Spinal cord (tissue), 10 donors: ENCODE results near the gene PDE1C. TPM values are rescaled to one million over a fixed set of nuclear protein-coding genes. Genes with fewer than 3 reads are reported as not detected.
"Not testable (repeated sequence)": the region's sequence is repeated elsewhere in the genome, so short reads cannot be mapped to it uniquely, and the experiment has no call there.

Experiments
- DNase-seq, 6 donors: peaks; one replicate each; pipeline versions ENCODE4 v3.0.0 to v3.0.0-alpha.2; 2013 to 2015; ENCODE audit warnings: low spot score in 6 of 6, low read depth in 4 of 6
- H3K27ac ChIP-seq: one replicate; pipeline ENCODE4 v1.5.1; 2013; ENCODE audit warnings: low read depth, low read length, control low read depth
- H3K27me3 ChIP-seq: one replicate; pipeline ENCODE4 v1.6.1; 2013; ENCODE audit warnings: low read length; ENCODE audit not compliant: control insufficient read depth, insufficient read depth
- H3K36me3 ChIP-seq: one replicate; pipeline ENCODE4 v1.6.1; 2013; ENCODE audit warnings: low read length; ENCODE audit not compliant: control insufficient read depth, insufficient read depth
- H3K4me1 ChIP-seq: one replicate; pipeline ENCODE4 v1.6.1; 2013; ENCODE audit warnings: low read length; ENCODE audit not compliant: control insufficient read depth, insufficient read depth
- H3K4me3 ChIP-seq: one replicate; pipeline ENCODE4 v1.5.1; 2013; ENCODE audit warnings: low read depth, low read length, control low read depth
- H3K9me3 ChIP-seq: one replicate; pipeline ENCODE4 v1.6.1; 2013; ENCODE audit warnings: low read length; ENCODE audit not compliant: control insufficient read depth, insufficient read depth
- WGBS: methylation state at CpG from one replicate; pipeline ENCODE4 v1.1.5; 2013; ENCODE audit warnings: missing lambda C conversion rate; ENCODE audit not compliant: insufficient coverage; 5-methylcytosine and 5-hydroxymethylcytosine counted together
- polyA plus RNA-seq, 2 donors: library from polyadenylated mRNA; unstranded; fragments of 120-200 nt; gene quantifications; one replicate each; pipeline ENCODE4 v1.2.1, GENCODE V29; 2013; ENCODE audit not compliant: insufficient read length in 2 of 2
- total RNA-seq, 2 donors: library from RNA; depleted of rRNA in 1 of 2; stranded (reverse); fragments of 120-200 nt in 1 of 2; fragments of >200 nt in 1 of 2; gene quantifications; one replicate each; pipeline versions ENCODE4 v1.2.3 to v1.2.4, GENCODE V29; 2013 to 2014
- donor health status: healthy.

The PDE1C gene
- total and polyA plus RNA-seq, 4 donors, result 10.6 to 24.0 (median 13.8) TPM

GRCh38 chr7:32020551-32021159 lies 49.6 kb downstream of the PDE1C start:
- 55% methylated on average over 2 of the region's 2 CpGs for WGBS
- Histone ChIP-seq H3K36me3 (no peaks in the 10 kb centered on the region), H3K27me3 (no peaks in the 10 kb centered on the region), H3K27ac (no peak overlapping the region), H3K4me1 (no peaks in the 10 kb centered on the region), H3K4me3 (no peak overlapping the region), H3K9me3 (no peaks in the 10 kb centered on the region)
- no peak for DNase-seq

- no peak for DNase-seq
- Histone ChIP-seq H3K4me1 (no peaks in the 10 kb centered on the region), H3K27ac (no peak overlapping the region), H3K36me3 (no peaks in the 10 kb centered on the region), H3K9me3 (no peaks in the 10 kb centered on the region), H3K4me3 (no peak overlapping the region), H3K27me3 (no peaks in the 10 kb centered on the region)
- 86% methylated on average over 1 of the region's 2 CpGs for WGBS
Observed at GRCh38 chr7:32018845-32019578, 51.2 kb downstream of the PDE1C start.

DNA sequence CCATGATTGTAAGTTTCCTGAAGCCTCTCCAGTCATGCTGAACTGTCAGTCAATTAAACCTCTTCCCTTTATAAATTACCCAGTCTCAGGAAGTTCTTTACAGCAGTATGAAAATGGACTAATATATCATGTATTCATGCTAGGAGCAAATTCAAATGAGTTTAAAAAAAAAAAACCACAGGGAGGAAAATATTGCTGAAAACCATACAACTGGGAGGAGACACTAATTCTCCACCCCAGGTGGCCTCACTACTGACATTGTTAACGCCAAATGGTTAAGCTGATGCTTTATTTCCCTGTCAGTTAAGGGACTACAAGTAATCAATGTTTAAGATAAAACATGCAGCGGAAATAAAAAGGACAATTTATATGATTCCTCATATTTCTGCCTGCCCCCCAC lies 55.1 kb downstream of the PDE1C start:
- Histone ChIP-seq H3K27me3 (no peaks in the 10 kb centered on the region), H3K4me3 (no peak overlapping the region), H3K4me1 (no peaks in the 10 kb centered on the region), H3K36me3 (no peaks in the 10 kb centered on the region), H3K27ac (no peak overlapping the region), H3K9me3 (peaks cover 2% of the 10 kb centered on the region)
- no peak for DNase-seq
- WGBS, result 83% methylated on average over 1 of the region's 2 CpGs

DNA sequence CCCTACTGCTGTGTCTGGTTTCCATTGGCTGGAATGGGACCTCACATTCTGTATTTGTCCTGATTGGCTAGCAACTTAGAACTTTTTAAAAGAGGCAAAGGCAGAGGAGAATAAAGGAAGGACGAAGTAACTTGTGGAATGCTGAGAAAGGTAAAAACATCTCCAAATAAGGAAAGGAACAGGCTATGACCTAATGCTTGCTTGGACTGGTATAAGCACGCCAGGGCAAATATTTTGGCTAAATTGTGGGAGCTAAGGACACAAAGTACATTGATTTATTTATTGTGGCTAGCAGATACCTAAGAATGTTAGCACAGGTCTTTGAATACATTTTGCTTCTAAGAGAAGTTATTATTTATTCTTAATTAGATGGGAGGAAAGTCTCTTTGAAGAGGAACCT lies 56.7 kb downstream of the PDE1C start:
- not testable (repeated sequence) for H3K27ac ChIP-seq, DNase-seq, H3K27me3 ChIP-seq, H3K4me1 ChIP-seq, H3K4me3 ChIP-seq, H3K9me3 ChIP-seq, H3K36me3 ChIP-seq
- 92% methylated on average over 2 of the region's 2 CpGs for WGBS

DNA sequence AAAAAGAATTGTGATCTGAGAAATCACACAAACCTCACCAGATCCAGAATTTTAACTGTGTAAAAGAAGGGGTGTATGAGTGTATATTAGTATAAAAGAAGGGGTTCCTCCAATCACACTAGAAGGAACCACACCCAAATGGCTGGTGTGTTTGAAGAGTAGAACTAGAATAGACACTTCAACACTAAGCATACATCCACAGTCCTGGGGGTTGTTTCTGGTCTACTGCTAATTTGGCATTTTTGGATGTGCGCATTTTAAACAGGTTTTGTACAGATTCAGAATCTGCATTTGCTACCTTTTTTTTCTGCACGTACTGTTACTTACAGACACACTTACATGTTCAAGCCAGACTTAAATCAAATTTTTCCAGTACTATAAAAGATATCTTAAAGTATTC lies 64.6 kb downstream of the PDE1C start:
- no CpG with 5 or more reads among the region's 2 CpGs for WGBS
- Histone ChIP-seq H3K4me3 (no peak overlapping the region), H3K36me3 (no peaks in the 10 kb centered on the region), H3K27ac (no peak overlapping the region), H3K4me1 (no peaks in the 10 kb centered on the region), H3K9me3 (peaks cover 9% of the 10 kb centered on the region), H3K27me3 (no peaks in the 10 kb centered on the region)
- DNase-seq, result no peak

DNA sequence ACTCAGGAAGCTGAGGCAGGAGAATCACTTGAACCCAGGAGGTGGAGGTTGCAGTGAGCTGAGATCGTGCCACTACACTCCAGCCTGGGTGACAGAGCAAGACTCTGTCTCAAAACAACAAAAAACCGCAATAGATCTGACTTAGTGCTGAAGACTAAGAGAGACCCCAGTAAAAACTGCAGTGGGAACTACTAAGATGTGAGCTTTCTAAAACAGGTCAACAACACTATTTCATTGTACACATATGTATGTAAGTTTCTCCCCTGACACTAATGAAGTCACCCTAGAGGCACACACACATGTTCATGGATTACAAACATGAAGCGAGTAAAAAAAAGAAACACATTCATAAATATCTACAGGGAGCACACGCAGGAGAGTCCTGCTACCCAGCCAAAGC lies 68.3 kb downstream of the PDE1C start:
- DNase-seq, result no peak
- H3K27me3 ChIP-seq, result no peaks in the 10 kb centered on the region
- WGBS, result no CpG with 5 or more reads among the region's 4 CpGs
- H3K9me3 ChIP-seq, result peaks cover 9% of the 10 kb centered on the region
- no peak overlapping the region for H3K27ac ChIP-seq
- H3K4me3 ChIP-seq, result no peak overlapping the region
- no peaks in the 10 kb centered on the region for H3K4me1 ChIP-seq
- H3K36me3 ChIP-seq, result no peaks in the 10 kb centered on the region

GRCh38 chr7:31997423-31997822 lies 72.8 kb downstream of the PDE1C start:
- H3K4me3 ChIP-seq, result no peak overlapping the region
- no peaks in the 10 kb centered on the region for H3K36me3 ChIP-seq
- H3K4me1 ChIP-seq, result no peaks in the 10 kb centered on the region
- H3K27ac ChIP-seq, result no peak overlapping the region
- H3K9me3 ChIP-seq, result peaks cover 6% of the 10 kb centered on the region
- H3K27me3 ChIP-seq, result no peaks in the 10 kb centered on the region
- WGBS, result 71% methylated on average over 1 of the region's 2 CpGs
- no peak for DNase-seq

GRCh38 chr7:31995134-31995533 lies 75.1 kb downstream of the PDE1C start:
- 100% methylated on average over 2 of the region's 2 CpGs for WGBS
- no peak for DNase-seq
- Histone ChIP-seq H3K4me1 (no peaks in the 10 kb centered on the region), H3K4me3 (no peak overlapping the region), H3K27ac (no peak overlapping the region), H3K36me3 (no peaks in the 10 kb centered on the region), H3K9me3 (no peaks in the 10 kb centered on the region), H3K27me3 (no peaks in the 10 kb centered on the region)

DNA sequence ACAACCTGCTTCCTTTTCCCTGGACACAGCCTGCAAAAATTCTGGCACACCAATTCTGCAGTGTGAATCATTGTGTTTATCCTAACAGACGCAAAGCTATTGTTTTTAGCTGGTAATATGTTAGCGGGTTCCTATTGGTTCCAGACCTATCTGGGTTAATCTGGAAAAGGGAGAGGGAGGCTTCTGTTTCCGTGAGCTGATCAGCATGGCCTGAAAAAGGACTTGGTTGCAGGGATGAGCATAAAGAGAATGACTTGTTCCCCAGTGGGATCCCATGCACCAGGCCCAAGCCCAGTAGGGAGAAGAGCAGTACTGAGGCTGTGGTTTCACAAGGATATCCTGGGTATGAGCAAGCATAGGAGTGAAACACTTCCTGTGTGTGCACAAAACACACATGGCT lies 78.4 kb downstream of the PDE1C start:
- Histone ChIP-seq H3K4me1 (peaks cover 4% of the 10 kb centered on the region), H3K27ac (no peak overlapping the region), H3K36me3 (no peaks in the 10 kb centered on the region), H3K9me3 (no peaks in the 10 kb centered on the region), H3K4me3 (no peak overlapping the region), H3K27me3 (no peaks in the 10 kb centered on the region)
- WGBS, result 65% methylated on average over 3 of the region's 3 CpGs
- DNase-seq, result no peak

- H3K4me1 ChIP-seq, result peaks cover 4% of the 10 kb centered on the region
- no peaks in the 10 kb centered on the region for H3K9me3 ChIP-seq
- WGBS, result no CpG with 5 or more reads among the region's 3 CpGs
- no peak for DNase-seq
- no peak overlapping the region for H3K27ac ChIP-seq
- H3K36me3 ChIP-seq, result no peaks in the 10 kb centered on the region
- H3K4me3 ChIP-seq, result no peak overlapping the region
- H3K27me3 ChIP-seq, result no peaks in the 10 kb centered on the region
Observed at GRCh38 chr7:31991406-31991805, 78.8 kb downstream of the PDE1C start.
